HL-60 (cell line): ENCODE measurements around the gene HORMAD2.

ENCODE experiments used
- CTCF ChIP-seq: IDR thresholded peaks from one replicate; pipeline ENCODE4 v1.5.1; 2011; ENCODE audit warnings: low read length, control low read depth, inconsistent platforms; ENCODE audit not compliant: insufficient read depth
- POLR2AphosphoS5 ChIP-seq: IDR thresholded peaks from 2 replicates; pipeline ENCODE4 v1.6.1; 2012; ENCODE audit warnings: low read depth
- SPI1 ChIP-seq: IDR thresholded peaks from 2 replicates; pipeline ENCODE4 v1.6.1; 2012; ENCODE audit warnings: low read depth, mild to moderate bottlenecking, borderline replicate concordance

- no peak for TF ChIP-seq CTCF
- TF ChIP-seq POLR2AphosphoS5, result no peak
- TF ChIP-seq SPI1, result no peak
Observed at GRCh38 chr22:30180616-30181015, 100.4 kb downstream of the HORMAD2 start.
